Stimulated activated effector memory CD8-positive, alpha-beta T cell treated with anti-CD3 and anti-CD28 coated beads, Interleukin-12 subunit alpha, Interleukin-12 subunit beta, amount 100 ng/mL, for 72 hours (primary cell): ENCODE results near the gene CTLA4.
A peak's percentile ranks its signal among the peaks of the same experiment; 100 is the strongest.

Experiments
- ATAC-seq: fragments of 150-1000 bp; cut with Tn5 transposase; 2 replicates; pipeline ENCODE4 v1.10.0; 2021
- DNase-seq, 2 donors: peaks; one replicate each; pipeline ENCODE4 v3.0.0; 2021 to 2022; ENCODE audit warnings: low spot score in 2 of 2
- H3K27ac Mint-ChIP-seq: one replicate; pipeline ENCODE4 v1.8.0; 2022; ENCODE audit warnings: mild to moderate bottlenecking, mixed read lengths
- H3K36me3 Mint-ChIP-seq: one replicate; pipeline ENCODE4 v1.8.0; 2022; ENCODE audit warnings: mild to moderate bottlenecking, mixed read lengths
- H3K4me1 Mint-ChIP-seq: one replicate; pipeline ENCODE4 v1.8.0; 2022; ENCODE audit warnings: mixed read lengths
- H3K4me3 Mint-ChIP-seq: one replicate; pipeline ENCODE4 v1.8.0; 2022; ENCODE audit warnings: mild to moderate bottlenecking, mixed read lengths
- H3K9me3 Mint-ChIP-seq: one replicate; pipeline ENCODE4 v1.8.0; 2022; ENCODE audit warnings: mixed read lengths

CTLA4 gene

DNA sequence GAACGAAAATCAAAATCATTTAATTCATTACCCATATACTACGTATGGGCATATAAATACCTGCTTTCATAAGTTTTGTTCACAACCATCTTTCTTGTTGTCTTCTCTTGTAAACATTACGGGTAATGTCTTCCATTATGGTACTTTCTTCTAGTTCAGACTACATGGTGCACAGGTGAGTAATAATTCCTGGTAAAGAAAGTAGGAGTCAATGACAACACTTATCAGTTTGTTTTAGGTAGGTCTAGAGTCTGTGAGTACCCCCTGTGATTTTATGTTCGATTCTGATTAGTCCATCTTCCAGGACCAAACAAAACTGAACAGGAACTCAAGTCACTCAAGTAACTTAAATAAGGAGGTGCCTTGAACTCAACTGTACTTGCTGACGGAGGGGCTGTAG lies 25.2 kb upstream of the CTLA4 start:
- H3K27ac Mint-ChIP-seq: no peak overlapping the region
- ATAC-seq (peak; percentile 69), DNase-seq (no peak)
- H3K4me1 Mint-ChIP-seq: peaks cover 32% of the 10 kb centered on the region
- no peaks in the 10 kb centered on the region for H3K9me3 Mint-ChIP-seq
- no peaks in the 10 kb centered on the region for H3K36me3 Mint-ChIP-seq
- H3K4me3 Mint-ChIP-seq: peak overlapping the region; percentile 2

DNA sequence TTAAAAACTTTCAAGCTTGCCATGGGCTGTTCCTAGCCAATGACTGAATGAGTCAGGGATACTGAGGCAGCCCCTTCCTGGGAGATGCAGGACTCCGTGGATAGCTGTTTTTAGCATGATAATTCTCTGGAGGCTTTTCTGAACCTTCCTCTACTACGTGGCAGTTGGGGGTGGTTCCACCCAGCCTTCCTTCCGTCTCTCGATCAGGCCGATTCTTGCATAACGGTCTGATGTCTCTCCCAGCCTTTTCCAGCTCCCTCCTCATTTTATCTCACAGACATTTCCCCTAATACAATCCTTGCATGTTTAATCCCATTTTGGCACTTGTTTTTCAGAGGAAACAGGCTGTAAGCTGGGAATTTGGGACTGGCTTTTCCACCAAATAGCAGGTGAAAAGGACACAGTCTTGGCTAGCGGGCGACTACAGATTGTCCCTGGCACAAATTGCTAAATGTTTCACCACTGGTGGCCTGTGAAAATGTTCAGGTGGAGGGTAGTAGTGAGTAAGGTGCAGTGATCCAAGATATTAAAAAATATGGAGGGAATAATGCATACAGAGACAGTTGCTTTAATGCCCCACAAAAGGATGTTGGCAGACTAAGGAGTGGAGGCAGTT lies 21.0 kb upstream of the CTLA4 start:
- Mint-ChIP-seq H3K4me3 (no peak overlapping the region), H3K9me3 (peaks cover 4% of the 10 kb centered on the region), H3K36me3 (no peaks in the 10 kb centered on the region), H3K4me1 (peaks cover 35% of the 10 kb centered on the region), H3K27ac (no peak overlapping the region)
- ATAC-seq (no peak), DNase-seq (no peak)

DNA sequence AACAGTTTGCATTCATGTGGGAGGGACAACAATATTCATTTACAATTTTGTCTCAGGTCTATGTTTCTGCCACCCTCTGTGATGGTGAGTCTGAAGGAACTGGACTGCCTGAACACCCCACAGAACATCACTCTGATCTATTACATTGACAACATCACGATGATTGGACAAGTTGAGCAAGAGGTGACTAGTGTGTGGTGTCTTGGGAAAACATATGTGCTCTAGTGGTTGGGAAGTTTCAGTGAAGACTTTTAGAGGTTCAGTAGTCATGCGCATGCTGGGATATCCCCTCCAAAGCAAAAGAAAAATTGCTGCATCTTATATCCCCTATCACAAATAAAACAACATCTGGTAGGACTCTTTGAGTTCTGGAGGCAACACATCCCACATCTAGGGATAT lies 18.6 kb upstream of the CTLA4 start:
- no peak for DNase-seq
- Mint-ChIP-seq H3K4me1 (peaks cover 42% of the 10 kb centered on the region), H3K36me3 (peaks cover 8% of the 10 kb centered on the region), H3K9me3 (peaks cover 4% of the 10 kb centered on the region), H3K27ac (no peak overlapping the region), H3K4me3 (no peak overlapping the region)
- ATAC-seq: peak; percentile 87

DNA sequence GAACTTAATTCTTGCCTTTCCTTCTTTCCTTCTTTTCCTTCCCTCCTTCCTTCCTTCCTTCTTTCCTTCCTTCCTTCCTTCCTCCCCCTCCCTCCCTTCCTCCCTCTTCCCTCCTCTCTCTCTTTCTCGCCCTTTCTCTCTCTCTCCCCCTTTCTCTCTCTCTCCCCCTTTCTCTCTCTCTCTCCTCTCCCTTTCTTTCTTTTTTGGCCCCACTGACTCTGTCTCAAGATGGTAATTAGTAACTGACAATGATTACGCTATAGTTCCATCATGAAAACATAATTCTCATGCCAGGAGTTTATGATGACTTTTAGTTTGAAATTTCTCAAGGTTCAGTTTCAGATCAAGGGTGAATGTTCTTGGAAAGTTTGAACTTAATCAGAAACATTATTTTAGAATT lies 14.8 kb upstream of the CTLA4 start:
- DNase-seq (peak in 1 of 2 donors; percentile 30), ATAC-seq (peak; percentile 73)
- peak overlapping the region; percentile 91 for H3K27ac Mint-ChIP-seq
- H3K9me3 Mint-ChIP-seq: peaks cover 4% of the 10 kb centered on the region
- H3K4me1 Mint-ChIP-seq: peaks cover 61% of the 10 kb centered on the region
- H3K36me3 Mint-ChIP-seq: peaks cover 8% of the 10 kb centered on the region
- peak overlapping the region; percentile 65 for H3K4me3 Mint-ChIP-seq

DNA sequence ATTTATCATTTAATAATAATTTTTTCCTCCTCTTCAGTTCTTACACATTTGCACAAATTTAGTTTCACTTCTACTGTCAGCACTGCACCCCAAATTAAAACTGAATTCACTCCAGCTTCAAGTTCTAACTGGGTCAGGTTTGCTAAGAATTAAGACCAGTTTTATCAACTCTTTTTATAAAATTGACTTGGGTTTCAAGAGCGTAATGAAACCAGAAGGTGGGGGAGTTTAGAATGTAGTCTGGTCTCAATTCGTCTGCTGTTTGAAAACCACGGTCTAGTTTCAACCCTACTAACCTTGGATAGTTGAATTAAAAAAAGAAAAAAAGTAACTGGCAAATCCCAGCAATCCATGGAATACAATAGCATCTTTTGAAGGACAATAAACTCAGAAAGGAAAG lies 14.3 kb upstream of the CTLA4 start:
- DNase-seq (peak in 1 of 2 donors; percentile 26), ATAC-seq (peak; percentile 69)
- Mint-ChIP-seq H3K4me3 (peak overlapping the region; percentile 65), H3K4me1 (peaks cover 66% of the 10 kb centered on the region), H3K36me3 (peaks cover 8% of the 10 kb centered on the region), H3K9me3 (peaks cover 4% of the 10 kb centered on the region), H3K27ac (peak overlapping the region; percentile 91)

DNA sequence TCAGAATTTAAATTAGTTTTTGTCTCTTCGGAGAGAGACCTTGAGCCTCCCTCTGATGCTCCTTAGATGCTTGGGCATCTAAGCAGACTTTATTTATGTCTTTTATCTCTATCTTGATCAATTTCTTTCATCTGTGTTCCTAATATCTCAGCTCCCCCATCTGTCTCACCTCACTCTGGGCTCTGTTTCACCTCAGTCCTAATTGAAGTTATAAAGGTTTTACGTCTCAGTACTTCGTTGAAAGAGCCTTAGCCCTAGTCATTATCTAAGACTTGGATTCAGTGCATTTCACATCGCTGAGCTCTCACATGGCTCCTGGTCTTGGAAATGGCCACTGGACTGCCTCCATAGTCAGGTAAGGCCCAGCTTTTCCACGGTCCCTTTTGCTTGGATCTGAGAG lies 13.8 kb upstream of the CTLA4 start:
- no peak for DNase-seq
- Mint-ChIP-seq H3K4me3 (peak overlapping the region; percentile 65), H3K27ac (peak overlapping the region; percentile 91), H3K9me3 (peaks cover 4% of the 10 kb centered on the region), H3K36me3 (peaks cover 8% of the 10 kb centered on the region), H3K4me1 (peaks cover 70% of the 10 kb centered on the region)
- no peak for ATAC-seq

DNA sequence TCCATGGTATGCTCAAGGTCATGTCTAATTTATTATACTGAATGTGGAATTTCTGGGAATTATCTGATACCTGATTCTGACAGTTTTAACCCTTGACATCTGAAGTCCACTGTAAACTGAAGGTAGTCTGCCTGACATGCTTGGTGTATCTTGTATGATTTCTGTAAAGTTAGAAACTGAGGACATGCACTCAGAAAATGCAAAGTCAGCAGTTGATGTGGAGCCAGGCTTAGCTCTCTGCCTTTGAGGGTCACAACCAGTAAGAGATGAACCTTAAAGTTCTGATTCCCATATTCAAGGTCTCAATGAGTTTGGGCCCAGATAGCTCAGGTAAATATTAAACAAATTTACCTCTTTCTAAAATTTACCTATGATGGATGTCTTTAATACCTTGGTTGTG lies 12.3 kb upstream of the CTLA4 start:
- Mint-ChIP-seq H3K27ac (no peak overlapping the region), H3K4me3 (no peak overlapping the region), H3K36me3 (peaks cover 8% of the 10 kb centered on the region), H3K4me1 (peaks cover 67% of the 10 kb centered on the region), H3K9me3 (no peaks in the 10 kb centered on the region)
- no peak for ATAC-seq
- peak in 1 of 2 donors; percentile 30 for DNase-seq

DNA sequence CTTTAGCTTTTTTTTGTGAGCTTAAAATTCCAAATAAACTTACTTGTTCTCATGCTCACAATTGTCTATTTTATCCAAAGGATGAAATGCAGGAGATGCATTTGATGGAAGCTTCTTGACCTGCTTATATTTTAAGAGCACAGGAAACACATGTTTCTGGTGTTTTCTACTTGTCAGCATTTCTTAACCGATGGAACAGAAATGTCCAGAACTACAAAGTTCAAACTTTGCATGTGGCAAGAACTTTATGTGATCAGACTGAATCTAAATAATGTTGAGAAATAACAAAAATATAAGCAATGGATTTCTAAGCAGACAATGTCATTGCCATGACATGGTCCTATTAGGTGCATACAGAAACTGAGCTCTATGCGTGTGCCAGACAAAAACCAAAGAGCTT lies 9.9 kb upstream of the CTLA4 start:
- Mint-ChIP-seq H3K27ac (peak overlapping the region; percentile 49), H3K4me3 (peak overlapping the region; percentile 45), H3K36me3 (peaks cover 5% of the 10 kb centered on the region), H3K9me3 (no peaks in the 10 kb centered on the region), H3K4me1 (peaks cover 67% of the 10 kb centered on the region)
- no peak for DNase-seq
- ATAC-seq: no peak

DNA sequence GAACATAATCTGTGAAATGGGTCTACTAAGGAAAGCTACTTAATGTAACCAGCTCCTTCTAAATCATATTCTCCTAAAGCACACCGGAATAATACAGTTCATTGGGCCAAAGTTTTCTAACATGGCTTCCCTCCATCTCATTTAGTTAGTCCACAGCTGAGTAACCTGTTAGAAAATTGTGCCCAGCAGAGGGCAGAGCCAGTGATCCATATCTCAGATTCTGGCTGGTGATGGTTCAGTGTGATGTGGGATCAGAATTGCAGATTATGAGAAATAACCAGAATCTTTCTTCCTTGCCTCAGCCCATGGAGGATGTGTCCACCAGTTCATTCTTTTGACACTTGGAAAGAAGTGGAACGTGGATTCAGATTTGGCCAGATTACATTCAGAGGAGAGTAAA lies 9.4 kb upstream of the CTLA4 start:
- peak; percentile 70 for ATAC-seq
- Mint-ChIP-seq H3K4me3 (peak overlapping the region; percentile 45), H3K9me3 (no peaks in the 10 kb centered on the region), H3K27ac (peak overlapping the region; percentile 49), H3K36me3 (no peaks in the 10 kb centered on the region), H3K4me1 (peaks cover 62% of the 10 kb centered on the region)
- DNase-seq: peak in 1 of 2 donors; percentile 50

DNA sequence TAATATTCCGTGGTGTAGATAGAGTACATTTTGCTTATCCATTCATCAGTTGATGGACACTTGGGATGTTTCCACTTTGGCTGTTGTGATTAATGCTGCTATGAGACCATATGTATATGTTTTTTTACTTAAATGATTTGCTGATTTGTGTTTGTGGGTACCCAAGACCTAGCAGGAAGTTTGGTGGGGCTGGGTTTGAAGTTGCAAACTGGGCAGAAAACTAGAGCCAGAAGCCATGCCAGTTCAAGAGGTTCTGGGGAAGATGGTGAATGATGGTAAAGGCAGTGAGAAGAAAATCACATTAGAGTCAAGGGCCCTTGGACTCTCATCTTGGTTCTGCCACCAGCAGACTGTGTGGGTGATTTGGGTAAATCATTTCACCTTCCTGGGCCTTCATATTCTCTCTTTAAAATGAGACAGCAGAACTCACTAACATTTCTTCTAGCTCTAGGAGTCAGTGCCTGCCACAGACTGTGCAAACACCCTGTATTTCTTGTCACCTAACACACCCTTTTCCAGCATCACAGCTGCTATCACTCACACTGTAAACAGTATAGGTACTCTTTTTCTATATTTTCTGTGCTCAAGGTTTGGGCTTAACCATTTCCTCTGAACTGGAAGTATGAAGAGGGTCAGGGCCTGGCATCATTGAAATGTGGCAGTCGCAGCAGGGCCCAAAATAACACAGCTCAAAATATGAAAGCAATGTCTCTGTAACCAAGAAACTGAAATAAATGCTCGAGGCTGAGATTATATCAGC lies 8.4 kb upstream of the CTLA4 start:
- peaks cover 2% of the 10 kb centered on the region for H3K9me3 Mint-ChIP-seq
- DNase-seq: peak in 1 of 2 donors; percentile 47
- H3K36me3 Mint-ChIP-seq: no peaks in the 10 kb centered on the region
- peak overlapping the region; percentile 45 for H3K4me3 Mint-ChIP-seq
- peaks cover 59% of the 10 kb centered on the region for H3K4me1 Mint-ChIP-seq
- ATAC-seq: peak; percentile 40
- H3K27ac Mint-ChIP-seq: peak overlapping the region; percentile 58

DNA sequence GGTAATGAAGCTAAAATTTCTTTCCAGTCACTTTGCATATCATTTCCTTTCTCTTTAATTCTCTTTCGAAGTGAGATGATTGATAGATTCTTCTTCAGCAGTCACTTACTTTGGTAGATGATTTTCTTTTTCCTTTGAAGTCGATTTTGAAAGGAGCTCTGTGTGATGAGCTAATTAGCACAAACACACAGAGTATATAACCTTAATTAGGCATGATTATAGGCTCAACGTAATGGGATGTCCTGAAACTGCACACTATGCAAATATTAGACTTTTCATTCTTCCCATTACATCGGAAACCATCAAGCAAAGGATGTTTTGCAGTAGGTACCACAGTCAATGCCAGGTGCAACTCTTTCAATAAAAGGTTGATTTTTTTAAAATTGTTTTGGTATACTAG lies 6.4 kb upstream of the CTLA4 start:
- H3K4me3 Mint-ChIP-seq: peak overlapping the region; percentile 32
- no peaks in the 10 kb centered on the region for H3K36me3 Mint-ChIP-seq
- no peak for ATAC-seq
- H3K9me3 Mint-ChIP-seq: peaks cover 9% of the 10 kb centered on the region
- no peak for DNase-seq
- H3K27ac Mint-ChIP-seq: no peak overlapping the region
- H3K4me1 Mint-ChIP-seq: peaks cover 66% of the 10 kb centered on the region

DNA sequence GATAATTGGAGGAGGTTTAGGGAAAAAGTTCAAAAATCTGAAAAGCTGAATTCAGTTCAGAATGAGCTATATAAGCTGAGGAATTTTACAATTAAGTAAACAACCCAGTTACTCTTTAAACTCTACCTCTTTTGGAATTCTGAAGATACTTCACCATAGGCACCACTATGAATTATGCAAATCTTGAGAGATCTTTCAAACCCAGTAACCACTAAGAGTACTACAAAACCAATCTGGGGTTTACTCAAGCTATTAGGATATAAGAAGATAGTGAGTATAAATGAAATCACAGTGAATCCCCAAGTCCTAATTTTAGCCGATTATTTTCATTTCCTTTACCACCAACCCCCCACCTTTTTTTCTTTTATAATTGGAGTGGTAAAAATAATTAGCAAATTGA lies 6.0 kb upstream of the CTLA4 start:
- peak overlapping the region; percentile 32 for H3K4me3 Mint-ChIP-seq
- no peaks in the 10 kb centered on the region for H3K36me3 Mint-ChIP-seq
- no peak for DNase-seq
- peaks cover 9% of the 10 kb centered on the region for H3K9me3 Mint-ChIP-seq
- no peak for ATAC-seq
- no peak overlapping the region for H3K27ac Mint-ChIP-seq
- peaks cover 67% of the 10 kb centered on the region for H3K4me1 Mint-ChIP-seq

DNA sequence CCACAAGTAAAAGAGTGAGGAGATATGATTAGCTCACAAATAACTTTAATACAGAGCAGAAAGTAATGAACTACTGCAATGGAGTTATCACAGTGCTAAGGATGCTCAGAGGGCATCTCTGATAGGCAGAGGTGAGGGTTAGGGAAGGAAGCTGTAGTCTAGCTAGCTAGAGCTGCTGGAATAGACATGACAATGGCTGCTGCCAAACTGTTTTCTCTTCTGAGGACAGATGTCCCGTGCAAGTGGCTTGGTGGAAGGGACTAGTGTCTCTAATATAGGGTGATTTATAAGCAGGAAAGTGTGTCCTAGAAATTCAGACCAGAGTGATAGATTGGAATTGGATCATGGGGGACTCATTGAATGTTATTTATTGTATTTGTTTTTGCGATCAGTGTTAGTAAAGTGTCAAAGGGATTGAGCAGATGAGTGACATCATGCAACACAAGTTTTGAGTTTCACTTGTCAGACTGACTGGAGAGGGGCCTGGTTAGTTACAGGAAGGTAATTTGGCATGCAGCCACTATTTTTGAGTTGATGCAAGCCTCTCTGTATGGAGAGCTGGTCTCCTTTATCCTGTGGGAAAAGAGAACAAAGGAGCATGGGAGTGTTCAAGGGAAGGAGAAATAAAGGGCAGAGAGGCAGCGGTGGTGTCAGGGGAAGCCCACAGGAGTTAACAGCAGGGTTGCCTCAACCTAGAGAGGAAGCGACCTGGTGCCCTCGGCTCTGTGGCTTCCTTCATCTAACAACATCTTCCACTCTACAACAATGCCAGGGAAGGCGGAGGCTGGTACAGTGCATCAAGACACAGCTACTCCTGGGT lies 1.9 kb downstream of the CTLA4 start:
- H3K4me1 Mint-ChIP-seq: peaks cover 68% of the 10 kb centered on the region
- DNase-seq (peak in 1 of 2 donors; percentile 76), ATAC-seq (peak; percentile 47)
- peaks cover 75% of the 10 kb centered on the region for H3K36me3 Mint-ChIP-seq
- H3K27ac Mint-ChIP-seq: peak overlapping the region; percentile 96
- peaks cover 5% of the 10 kb centered on the region for H3K9me3 Mint-ChIP-seq
- H3K4me3 Mint-ChIP-seq: peak overlapping the region; percentile 85

DNA sequence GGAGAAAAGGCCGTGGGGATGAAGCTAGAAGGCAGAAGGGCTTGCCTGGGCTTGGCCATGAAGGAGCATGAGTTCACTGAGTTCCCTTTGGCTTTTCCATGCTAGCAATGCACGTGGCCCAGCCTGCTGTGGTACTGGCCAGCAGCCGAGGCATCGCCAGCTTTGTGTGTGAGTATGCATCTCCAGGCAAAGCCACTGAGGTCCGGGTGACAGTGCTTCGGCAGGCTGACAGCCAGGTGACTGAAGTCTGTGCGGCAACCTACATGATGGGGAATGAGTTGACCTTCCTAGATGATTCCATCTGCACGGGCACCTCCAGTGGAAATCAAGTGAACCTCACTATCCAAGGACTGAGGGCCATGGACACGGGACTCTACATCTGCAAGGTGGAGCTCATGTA lies 2.9 kb downstream of the CTLA4 start:
- H3K4me3 Mint-ChIP-seq: peak overlapping the region; percentile 85
- peaks cover 85% of the 10 kb centered on the region for H3K36me3 Mint-ChIP-seq

DNA sequence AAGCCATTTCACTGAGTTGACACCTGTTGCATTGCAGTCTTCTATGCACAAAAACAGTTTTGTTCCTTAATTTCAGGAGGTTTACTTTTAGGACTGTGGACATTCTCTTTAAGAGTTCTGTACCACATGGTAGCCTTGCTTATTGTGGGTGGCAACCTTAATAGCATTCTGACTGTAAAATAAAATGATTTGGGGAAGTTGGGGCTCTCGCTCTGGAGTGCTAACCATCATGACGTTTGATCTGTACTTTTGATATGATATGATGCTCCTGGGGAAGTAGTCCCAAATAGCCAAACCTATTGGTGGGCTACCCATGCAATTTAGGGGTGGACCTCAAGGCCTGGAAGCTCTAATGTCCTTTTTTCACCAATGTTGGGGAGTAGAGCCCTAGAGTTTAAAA lies 3.4 kb downstream of the CTLA4 start:
- peak; percentile 5 for ATAC-seq
- H3K9me3 Mint-ChIP-seq: peaks cover 1% of the 10 kb centered on the region
- DNase-seq: no peak
- peaks cover 90% of the 10 kb centered on the region for H3K36me3 Mint-ChIP-seq
- peak overlapping the region; percentile 85 for H3K4me3 Mint-ChIP-seq
- H3K27ac Mint-ChIP-seq: peak overlapping the region; percentile 96
- H3K4me1 Mint-ChIP-seq: peaks cover 76% of the 10 kb centered on the region

More for the DNA sequence above, 2.9 kb downstream of the CTLA4 start:
- ATAC-seq: no peak
- Mint-ChIP-seq H3K4me1 (peaks cover 76% of the 10 kb centered on the region), H3K9me3 (peaks cover 4% of the 10 kb centered on the region), H3K27ac (peak overlapping the region; percentile 96)
- DNase-seq: peak in 1 of 2 donors; percentile 72
